ENCODE data around the gene WDFY4.

- no peak for TF ChIP-seq CTCF (IDR thresholded peaks at IDR 0.05)
- no peak for TF ChIP-seq POLR2A (IDR thresholded peaks at IDR 0.05)
Measured at GRCh38 chr10:48948470-48949037, 263.9 kb downstream of the WDFY4 start.

Measured in breast epithelium (tissue), 3 donors.